ENCODE measurements around the gene GPATCH11.

GRCh38 chr2:37096568-37096967, 12.2 kb downstream of the GPATCH11 start:
- TF ChIP-seq CTCF (IDR thresholded peaks at IDR 0.05): no peak
- TF ChIP-seq USF2 (IDR thresholded peaks at IDR 0.05): no peak
- TF ChIP-seq POLR2A (IDR thresholded peaks at IDR 0.05; ENCODE audit: low read length): no peak
- no peak for TF ChIP-seq RAD21 (conservative IDR thresholded peaks at IDR 0.05 in 1 of 2, IDR thresholded peaks at IDR 0.05 in 1 of 2)
- TF ChIP-seq EP300 (IDR thresholded peaks at IDR 0.05): no peak

Measured in A549 (cell line).